GM23338 (cell line): Measurements from ENCODE around the gene UBE2QL1.

ENCODE experiments used
- CREB1 ChIP-seq: fragments of 250-450 bp; sonication (Bioruptor Pico); IDR thresholded peaks from 2 replicates; pipeline ENCODE4 v1.5.0; 2020; ENCODE audit warnings: low read depth, mild to moderate bottlenecking, moderate library complexity
- CTCF ChIP-seq, 2 experiments: fragments of 200-600 bp in 1 of 2; sonication (generic) in 1 of 2; conservative IDR thresholded peaks; 2 replicates each; pipeline versions ENCODE4 v1.5.1 to v1.6.1; 2016 to 2017; ENCODE audit warnings: antibody characterized with exemption in 2 of 2, low read depth in 2 of 2, mild to moderate bottlenecking in 2 of 2, moderate library complexity in 1 of 2
- ETS1 ChIP-seq: IDR thresholded peaks from 2 replicates; pipeline ENCODE4 v1.6.1; 2016; ENCODE audit warnings: antibody characterized with exemption
- EZH2 ChIP-seq: fragments of 200-600 bp; sonication (generic); IDR thresholded peaks from one replicate; pipeline ENCODE4 v1.8.0; 2017; ENCODE audit warnings: antibody characterized with exemption, mild to moderate bottlenecking, low read depth; ENCODE audit not compliant: unreplicated experiment
- EZH2phosphoT487 ChIP-seq: fragments of 200-600 bp; sonication (generic); IDR thresholded peaks from one replicate; pipeline ENCODE4 v1.8.1; 2018; ENCODE audit warnings: antibody characterized with exemption; ENCODE audit not compliant: unreplicated experiment
- POLR2AphosphoS5 ChIP-seq: IDR thresholded peaks from 2 replicates; pipeline ENCODE4 v1.6.1; 2016; ENCODE audit warnings: antibody characterized with exemption, low read depth
- REST ChIP-seq: IDR thresholded peaks from one replicate; pipeline ENCODE4 v1.6.1; 2018; ENCODE audit warnings: antibody characterized with exemption; ENCODE audit not compliant: unreplicated experiment
- STAT1 ChIP-seq: IDR thresholded peaks from one replicate; pipeline ENCODE4 v1.6.1; 2016; ENCODE audit warnings: antibody characterized with exemption; ENCODE audit not compliant: unreplicated experiment
- ZNF114 ChIP-seq: fragments of 250-450 bp; sonication (Bioruptor Pico); IDR thresholded peaks from 2 replicates; pipeline ENCODE4 v1.5.0; 2020; ENCODE audit warnings: mild to moderate bottlenecking, moderate library complexity
- ZNF331 ChIP-seq: fragments of 250-450 bp; sonication (Bioruptor Pico); IDR thresholded peaks from 2 replicates; pipeline ENCODE4 v1.5.0; 2020; ENCODE audit warnings: low read depth, mild to moderate bottlenecking, moderate library complexity

DNA sequence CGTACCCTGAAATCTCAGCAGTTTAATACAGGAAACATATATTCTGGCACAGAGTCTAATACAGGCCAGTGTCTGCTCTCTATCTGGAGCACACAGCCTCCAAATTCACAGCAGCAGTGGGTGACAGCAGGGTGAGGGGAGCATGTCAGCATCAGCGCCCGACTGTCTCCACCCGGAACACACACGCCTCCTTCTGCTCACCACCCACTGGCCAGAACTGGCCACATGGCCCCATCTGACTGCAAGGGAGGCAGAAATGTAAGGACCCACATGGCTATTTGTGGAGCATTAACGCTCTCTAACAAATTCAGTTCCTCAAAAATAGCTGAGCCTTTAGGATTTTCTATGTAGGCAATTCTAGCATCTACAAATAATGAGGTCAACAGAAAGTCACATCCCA, 24.6 kb downstream of the UBE2QL1 start:
- TF ChIP-seq CTCF (conservative IDR thresholded peaks at IDR 0.05; ENCODE audit: low read depth in 2 of 2): no peak
- TF ChIP-seq CREB1 (CRISPR knock-in tag): no peak
- no peak for TF ChIP-seq EZH2
- TF ChIP-seq POLR2AphosphoS5: no peak
- no peak for TF ChIP-seq EZH2phosphoT487
- no peak for TF ChIP-seq REST
- no peak for TF ChIP-seq STAT1
- TF ChIP-seq ZNF331 (CRISPR knock-in tag): no peak
- TF ChIP-seq ZNF114: no peak
- no peak for TF ChIP-seq ETS1
